Left forelimb (tissue), 1 donor: ENCODE measurements around the gene C18orf63.

Experiments used
- DNase-seq: peaks from one replicate; pipeline ENCODE4 v3.0.0-alpha.2; 2018; ENCODE audit warnings: low spot score

The C18orf63 gene

GRCh38 chr18:74377776-74378175 lies 62.1 kb downstream of the C18orf63 start:
- DNase-seq, result no peak

- DNase-seq, result peak; percentile 34
Observed at GRCh38 chr18:74378179-74378682, 62.6 kb downstream of the C18orf63 start.

GRCh38 chr18:74380916-74381315 lies 65.3 kb downstream of the C18orf63 start:
- DNase-seq, result peak; percentile 22

GRCh38 chr18:74381621-74382295 lies 66.1 kb downstream of the C18orf63 start:
- DNase-seq, result peak; percentile 64

GRCh38 chr18:74382481-74383017 lies 66.9 kb downstream of the C18orf63 start:
- peak; percentile 57 for DNase-seq

GRCh38 chr18:74387383-74387782 lies 71.7 kb downstream of the C18orf63 start:
- DNase-seq, result peak; percentile 0

GRCh38 chr18:74388227-74388626 lies 72.6 kb downstream of the C18orf63 start:
- peak; percentile 59 for DNase-seq

- DNase-seq, result peak; percentile 48
Observed at GRCh38 chr18:74389171-74389927, 73.7 kb downstream of the C18orf63 start.

- peak; percentile 34 for DNase-seq
Observed at GRCh38 chr18:74389991-74390390, 74.4 kb downstream of the C18orf63 start.

GRCh38 chr18:74390900-74391299 lies 75.3 kb downstream of the C18orf63 start:
- no peak for DNase-seq

- no peak for DNase-seq
Observed at GRCh38 chr18:74392323-74392722, 76.7 kb downstream of the C18orf63 start.

- DNase-seq, result no peak
Observed at GRCh38 chr18:74395006-74395405, 79.4 kb downstream of the C18orf63 start.

- DNase-seq, result peak; percentile 80
Observed at GRCh38 chr18:74395648-74396154, 80.1 kb downstream of the C18orf63 start.

- no peak for DNase-seq
Observed at GRCh38 chr18:74396171-74397169, 80.8 kb downstream of the C18orf63 start.

- no peak for DNase-seq
Observed at GRCh38 chr18:74397572-74397971, 81.9 kb downstream of the C18orf63 start.

GRCh38 chr18:74399091-74399887 lies 83.7 kb downstream of the C18orf63 start:
- DNase-seq, result peak; percentile 26

GRCh38 chr18:74400813-74401212 lies 85.2 kb downstream of the C18orf63 start:
- no peak for DNase-seq

GRCh38 chr18:74402806-74403433 lies 87.3 kb downstream of the C18orf63 start:
- DNase-seq, result peak; percentile 44

- DNase-seq, result no peak
Observed at GRCh38 chr18:74407888-74408287, 92.2 kb downstream of the C18orf63 start.
